GM12872 (cell line): ENCODE measurements around the gene NUCB2.

ENCODE experiments used
- CTCF ChIP-seq: IDR thresholded peaks from 3 replicates; pipeline ENCODE4 v1.5.1; 2011; ENCODE audit warnings: low read depth, mild to moderate bottlenecking, low read length, moderate library complexity; ENCODE audit not compliant: insufficient read depth

NUCB2 gene

DNA sequence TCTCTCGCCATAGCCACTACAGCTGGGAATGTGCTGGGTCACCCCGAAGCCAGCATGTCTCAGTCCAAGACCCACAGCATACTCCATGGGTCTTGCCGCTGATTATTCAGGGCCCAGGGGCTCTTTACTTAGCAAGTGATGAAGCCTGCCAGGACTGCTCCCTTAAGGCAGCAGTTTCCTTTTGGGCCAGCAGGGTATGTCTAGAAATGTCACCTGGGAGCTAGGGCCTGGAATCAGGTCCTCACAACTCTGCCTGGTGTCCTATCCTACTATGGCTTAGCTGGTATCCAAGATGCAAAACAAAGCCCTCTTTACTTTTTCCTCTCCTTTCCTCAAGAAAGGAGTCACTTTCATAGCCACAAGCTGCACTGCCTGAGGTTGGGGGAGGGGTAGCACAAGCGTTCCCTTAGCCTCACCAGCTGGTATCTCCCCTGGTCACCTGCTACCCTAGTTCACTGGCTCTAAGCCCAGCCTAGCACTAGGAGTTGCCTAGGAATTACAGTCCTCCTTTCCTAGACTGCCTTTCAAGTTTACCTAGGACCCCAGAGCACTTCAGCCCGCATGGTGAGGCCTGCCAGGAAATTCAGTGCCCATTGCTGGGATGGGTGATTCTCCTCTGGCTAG, 52.4 kb downstream of the NUCB2 start:
- 0 out of 3 replicates have a peak, but pooled peaks have one; percentile 11 for TF ChIP-seq CTCF

DNA sequence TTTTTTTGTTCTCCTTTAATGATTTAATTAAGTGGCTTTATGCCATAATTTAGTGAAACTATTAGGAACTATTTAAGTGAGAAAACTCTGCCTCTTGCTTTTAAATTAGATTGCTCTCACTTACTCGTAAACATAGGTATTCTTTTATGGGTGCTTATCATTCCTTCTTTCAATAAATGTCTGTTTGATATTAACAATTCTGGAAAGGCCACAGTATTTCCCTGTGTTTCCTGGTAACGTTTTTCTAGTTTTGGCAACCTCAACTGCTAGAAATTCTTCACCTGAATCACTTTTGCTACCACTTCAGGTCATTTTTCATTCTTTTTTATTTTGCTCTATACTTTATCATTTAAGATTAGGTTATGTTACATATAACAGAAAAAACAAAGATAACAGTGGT, 55.1 kb downstream of the NUCB2 start:
- no peak for TF ChIP-seq CTCF

DNA sequence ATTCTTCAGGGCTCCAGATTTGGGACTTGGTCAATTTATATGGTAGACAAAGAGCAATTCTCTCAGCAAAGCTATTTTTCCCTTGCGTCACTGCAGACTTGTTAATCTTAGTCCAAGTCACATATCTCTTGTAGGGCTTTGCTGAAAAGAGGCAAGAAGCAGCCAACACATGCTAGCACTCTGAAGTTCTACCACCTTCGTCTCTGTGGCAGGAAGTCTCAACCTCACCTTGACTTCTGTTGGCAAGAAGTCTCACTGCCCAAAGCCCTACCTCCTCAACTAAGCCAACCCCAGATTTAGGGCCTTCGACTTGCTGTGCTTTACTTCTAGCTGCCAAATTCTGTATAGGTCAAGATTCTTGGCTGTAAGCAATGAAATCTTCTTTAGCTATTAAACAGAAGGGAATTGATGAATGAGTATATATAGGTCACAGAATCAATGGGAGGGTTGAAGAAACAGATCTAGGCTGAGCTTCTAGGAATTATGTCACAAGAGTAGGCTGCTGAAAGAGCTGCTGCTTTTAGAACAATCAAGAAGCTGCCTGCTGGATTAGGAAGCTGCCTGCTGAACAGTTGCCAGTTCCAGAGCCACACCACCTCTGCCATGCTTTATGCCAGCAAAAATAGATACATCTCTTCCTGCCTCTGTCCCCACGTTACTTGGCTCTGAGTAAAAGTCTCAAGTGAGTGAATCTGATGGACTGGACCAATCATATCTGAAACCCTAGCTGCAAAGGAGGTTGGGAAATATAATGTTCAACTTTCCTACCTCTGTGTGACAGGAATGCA, 57.5 kb downstream of the NUCB2 start:
- TF ChIP-seq CTCF, result no peak

GRCh38 chr11:17343257-17343656, 66.7 kb downstream of the NUCB2 start:
- no peak for TF ChIP-seq CTCF

- TF ChIP-seq CTCF, result no peak
Measured at GRCh38 chr11:17343907-17344306, 67.4 kb downstream of the NUCB2 start.

DNA sequence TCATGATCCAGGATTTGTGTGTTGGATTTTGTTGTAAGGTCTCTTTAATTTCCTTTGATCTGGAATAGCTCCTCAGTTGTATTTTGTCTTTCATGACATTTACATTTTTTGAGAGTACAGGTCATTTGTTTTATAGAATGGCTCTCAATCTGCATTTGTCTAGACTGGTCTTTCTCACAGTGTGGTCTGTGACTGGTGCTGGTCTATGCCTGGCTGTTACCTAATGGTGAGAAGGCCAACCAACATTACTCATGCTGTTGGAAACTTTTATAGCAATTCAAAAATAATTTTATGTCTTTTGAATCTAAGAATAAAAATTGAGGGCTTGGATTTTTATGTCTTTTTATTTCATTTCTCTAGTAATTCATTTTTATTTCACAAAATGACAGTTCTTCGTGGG, 71.1 kb downstream of the NUCB2 start:
- no peak for TF ChIP-seq CTCF

GRCh38 chr11:17350455-17351171, 74.1 kb downstream of the NUCB2 start:
- TF ChIP-seq CTCF, result no peak
